HL-60 (cell line): ENCODE results near the gene KCNJ9.

Source experiments
- GABPA ChIP-seq: IDR thresholded peaks from 2 replicates; pipeline ENCODE4 v1.6.1; 2012; ENCODE audit warnings: low read depth
- POLR2AphosphoS5 ChIP-seq: IDR thresholded peaks from 2 replicates; pipeline ENCODE4 v1.6.1; 2012; ENCODE audit warnings: low read depth
- TF ChIP-seq, protein P1 (sequence below): IDR thresholded peaks from one replicate; pipeline ENCODE4 v1.5.1; 2011; ENCODE audit warnings: low read length, control low read depth, inconsistent platforms; ENCODE audit not compliant: insufficient read depth
- TF ChIP-seq, protein P2 (sequence below): IDR thresholded peaks from 2 replicates; pipeline ENCODE4 v1.6.1; 2012; ENCODE audit warnings: low read depth; ENCODE audit not compliant: insufficient replicate concordance

DNA sequence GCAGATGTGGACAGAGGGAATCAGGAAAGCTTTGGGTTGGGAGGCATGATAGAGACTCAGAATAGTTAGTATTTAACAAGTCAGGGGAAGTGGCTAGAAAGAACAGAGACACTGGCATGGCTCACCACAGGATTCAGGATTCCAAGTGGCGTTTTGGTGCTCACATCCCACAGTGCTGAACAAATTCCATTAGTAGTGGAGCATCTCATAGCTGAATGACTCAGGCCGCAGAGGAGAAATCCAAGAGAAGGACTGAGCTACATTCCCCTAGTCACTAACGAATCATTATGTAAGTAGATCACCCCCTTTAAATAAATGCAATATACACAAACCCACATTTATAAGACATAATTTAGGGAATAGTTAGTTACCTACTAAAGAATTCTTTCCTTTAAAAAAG is 5.0 kb upstream of the KCNJ9 start:
- TF ChIP-seq, protein P1, sequence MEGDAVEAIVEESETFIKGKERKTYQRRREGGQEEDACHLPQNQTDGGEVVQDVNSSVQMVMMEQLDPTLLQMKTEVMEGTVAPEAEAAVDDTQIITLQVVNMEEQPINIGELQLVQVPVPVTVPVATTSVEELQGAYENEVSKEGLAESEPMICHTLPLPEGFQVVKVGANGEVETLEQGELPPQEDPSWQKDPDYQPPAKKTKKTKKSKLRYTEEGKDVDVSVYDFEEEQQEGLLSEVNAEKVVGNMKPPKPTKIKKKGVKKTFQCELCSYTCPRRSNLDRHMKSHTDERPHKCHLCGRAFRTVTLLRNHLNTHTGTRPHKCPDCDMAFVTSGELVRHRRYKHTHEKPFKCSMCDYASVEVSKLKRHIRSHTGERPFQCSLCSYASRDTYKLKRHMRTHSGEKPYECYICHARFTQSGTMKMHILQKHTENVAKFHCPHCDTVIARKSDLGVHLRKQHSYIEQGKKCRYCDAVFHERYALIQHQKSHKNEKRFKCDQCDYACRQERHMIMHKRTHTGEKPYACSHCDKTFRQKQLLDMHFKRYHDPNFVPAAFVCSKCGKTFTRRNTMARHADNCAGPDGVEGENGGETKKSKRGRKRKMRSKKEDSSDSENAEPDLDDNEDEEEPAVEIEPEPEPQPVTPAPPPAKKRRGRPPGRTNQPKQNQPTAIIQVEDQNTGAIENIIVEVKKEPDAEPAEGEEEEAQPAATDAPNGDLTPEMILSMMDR, result no peak
- TF ChIP-seq, protein P2, sequence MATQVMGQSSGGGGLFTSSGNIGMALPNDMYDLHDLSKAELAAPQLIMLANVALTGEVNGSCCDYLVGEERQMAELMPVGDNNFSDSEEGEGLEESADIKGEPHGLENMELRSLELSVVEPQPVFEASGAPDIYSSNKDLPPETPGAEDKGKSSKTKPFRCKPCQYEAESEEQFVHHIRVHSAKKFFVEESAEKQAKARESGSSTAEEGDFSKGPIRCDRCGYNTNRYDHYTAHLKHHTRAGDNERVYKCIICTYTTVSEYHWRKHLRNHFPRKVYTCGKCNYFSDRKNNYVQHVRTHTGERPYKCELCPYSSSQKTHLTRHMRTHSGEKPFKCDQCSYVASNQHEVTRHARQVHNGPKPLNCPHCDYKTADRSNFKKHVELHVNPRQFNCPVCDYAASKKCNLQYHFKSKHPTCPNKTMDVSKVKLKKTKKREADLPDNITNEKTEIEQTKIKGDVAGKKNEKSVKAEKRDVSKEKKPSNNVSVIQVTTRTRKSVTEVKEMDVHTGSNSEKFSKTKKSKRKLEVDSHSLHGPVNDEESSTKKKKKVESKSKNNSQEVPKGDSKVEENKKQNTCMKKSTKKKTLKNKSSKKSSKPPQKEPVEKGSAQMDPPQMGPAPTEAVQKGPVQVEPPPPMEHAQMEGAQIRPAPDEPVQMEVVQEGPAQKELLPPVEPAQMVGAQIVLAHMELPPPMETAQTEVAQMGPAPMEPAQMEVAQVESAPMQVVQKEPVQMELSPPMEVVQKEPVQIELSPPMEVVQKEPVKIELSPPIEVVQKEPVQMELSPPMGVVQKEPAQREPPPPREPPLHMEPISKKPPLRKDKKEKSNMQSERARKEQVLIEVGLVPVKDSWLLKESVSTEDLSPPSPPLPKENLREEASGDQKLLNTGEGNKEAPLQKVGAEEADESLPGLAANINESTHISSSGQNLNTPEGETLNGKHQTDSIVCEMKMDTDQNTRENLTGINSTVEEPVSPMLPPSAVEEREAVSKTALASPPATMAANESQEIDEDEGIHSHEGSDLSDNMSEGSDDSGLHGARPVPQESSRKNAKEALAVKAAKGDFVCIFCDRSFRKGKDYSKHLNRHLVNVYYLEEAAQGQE, result no peak
- TF ChIP-seq POLR2AphosphoS5, result no peak
- no peak for TF ChIP-seq GABPA
